Sigmoid colon (tissue), 7 donors: Measurements from ENCODE around the gene HOXC9. TPM values are rescaled to one million over a fixed set of nuclear protein-coding genes. Genes with fewer than 3 reads are reported as not detected.

Source experiments
- DNase-seq: peaks from one replicate; pipeline ENCODE4 v3.0.0-alpha.2; 2019
- H3K27ac ChIP-seq, 4 donors: fragments of 200-600 bp; sonication (generic); one replicate each; pipeline ENCODE4 v1.5.1; 2016 to 2019; ENCODE audit warnings: mild to moderate bottlenecking in 1 of 4
- H3K27me3 ChIP-seq, 3 donors: fragments of 200-600 bp; sonication (generic); one replicate each; pipeline ENCODE4 v1.5.1; 2019; ENCODE audit warnings: mild to moderate bottlenecking in 1 of 3
- H3K36me3 ChIP-seq, 4 donors: fragments of 200-600 bp; sonication (generic); one replicate each; pipeline ENCODE4 v1.5.1; 2016 to 2019
- H3K4me1 ChIP-seq, 4 donors: fragments of 200-600 bp; sonication (generic); one replicate each; pipeline ENCODE4 v1.5.1; 2017 to 2019
- H3K4me3 ChIP-seq, 4 donors: fragments of 200-600 bp; sonication (generic); one replicate each; pipeline ENCODE4 v1.5.1; 2017 to 2019; ENCODE audit warnings: mild to moderate bottlenecking in 2 of 4, moderate library complexity in 1 of 4
- H3K9me3 ChIP-seq, 4 donors: fragments of 200-600 bp in 3 of 4; sonication (generic) in 3 of 4; one replicate each; pipeline versions ENCODE4 v1.5.1 to v1.6.1; 2013 to 2019
- EP300 ChIP-seq, 4 donors: sonication (generic); formaldehyde crosslinking; IDR thresholded peaks; one replicate each; pipeline ENCODE4 v1.6.1; 2017; ENCODE audit warnings: antibody characterized with exemption in 4 of 4
- POLR2A ChIP-seq, 2 donors: fragments of 450-650 bp; IDR thresholded peaks; one replicate each; pipeline ENCODE4 v1.6.1; 2016; ENCODE audit warnings: antibody characterized with exemption in 2 of 2, mild to moderate bottlenecking in 2 of 2, moderate library complexity in 2 of 2
- POLR2AphosphoS5 ChIP-seq, 4 donors: sonication (generic); formaldehyde crosslinking; IDR thresholded peaks; one replicate each; pipeline ENCODE4 v1.6.1; 2017; ENCODE audit warnings: antibody characterized with exemption in 4 of 4
- WGBS, 2 donors: extraction: QIAGEN DNeasy Blood & Tissue Kit; methylation state at CpG; one replicate each; pipeline ENCODE4 v1.1.7; 2013; 5-methylcytosine and 5-hydroxymethylcytosine counted together
- intact Hi-C: fragments of 100-400 bp; cut with DNase I; formaldehyde crosslinking; loops from one replicate; pipeline ENCODE4 v1.15.1; 2023
- polyA plus RNA-seq, 3 donors: library from polyadenylated mRNA; stranded (reverse); fragments of 200-250 nt; gene quantifications; one replicate each; pipeline ENCODE4 v1.2.3, GENCODE V29; 2013
- total RNA-seq, 4 donors: library from RNA; depleted of rRNA; stranded (reverse); fragments of >200 nt; gene quantifications; one replicate each; pipeline ENCODE4 v1.1.0, GENCODE V29; 2016
- TF ChIP-seq, protein P1 (sequence below), 4 experiments: fragments of 450-650 bp in 3 of 4; fragments of 200-600 bp in 1 of 4; IDR thresholded peaks; one replicate each; pipeline ENCODE4 v1.5.1; 2016 to 2019; ENCODE audit warnings: antibody characterized with exemption in 4 of 4, mild to moderate bottlenecking in 3 of 4, moderate library complexity in 2 of 4
- donor health status: healthy with polysubstance abuse.
- donor health status: Bipolar disorder and iron deficiency.
- donor health status: healthy.

Gene HOXC9
- total and polyA plus RNA-seq, 7 donors: 0.04 TPM; not detected in 6

DNA sequence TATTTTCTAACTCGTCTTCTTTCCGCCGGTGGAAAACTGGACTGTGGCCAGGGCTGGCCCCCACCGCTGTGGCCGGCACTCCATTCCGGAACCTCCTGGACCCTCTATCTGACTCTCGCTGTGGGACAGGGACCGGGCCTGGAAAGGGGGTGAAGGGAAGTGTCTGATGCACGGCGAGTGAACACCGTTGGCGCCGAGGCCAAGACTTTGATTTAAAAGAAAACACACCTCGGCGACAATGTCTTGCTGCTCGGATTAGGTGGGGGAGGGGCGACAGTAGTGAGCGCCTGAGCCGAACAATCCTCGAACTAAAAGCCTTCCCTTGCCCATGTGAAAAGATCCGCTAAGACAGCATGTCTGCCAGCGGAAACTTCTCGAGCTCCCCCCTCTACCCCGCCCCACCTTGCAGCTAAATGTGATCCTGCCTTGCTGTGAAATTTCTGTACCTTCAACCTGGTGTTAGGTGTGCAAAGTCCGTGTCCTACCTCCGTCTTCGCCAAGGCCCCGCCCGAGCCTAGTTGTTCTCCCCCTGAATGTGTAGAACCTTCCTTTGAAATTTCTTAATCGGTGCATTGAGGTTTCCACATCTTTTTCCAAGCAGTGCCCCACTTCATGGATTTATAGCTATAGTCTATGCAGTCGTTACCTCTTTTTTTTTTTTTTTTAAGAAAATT, 24.3 kb upstream of the HOXC9 start:
- intact Hi-C loops: no loop called here
- no peak overlapping the region for H3K27ac ChIP-seq
- no peak for TF ChIP-seq POLR2AphosphoS5 (IDR thresholded peaks at IDR 0.05)
- TF ChIP-seq, protein P1, sequence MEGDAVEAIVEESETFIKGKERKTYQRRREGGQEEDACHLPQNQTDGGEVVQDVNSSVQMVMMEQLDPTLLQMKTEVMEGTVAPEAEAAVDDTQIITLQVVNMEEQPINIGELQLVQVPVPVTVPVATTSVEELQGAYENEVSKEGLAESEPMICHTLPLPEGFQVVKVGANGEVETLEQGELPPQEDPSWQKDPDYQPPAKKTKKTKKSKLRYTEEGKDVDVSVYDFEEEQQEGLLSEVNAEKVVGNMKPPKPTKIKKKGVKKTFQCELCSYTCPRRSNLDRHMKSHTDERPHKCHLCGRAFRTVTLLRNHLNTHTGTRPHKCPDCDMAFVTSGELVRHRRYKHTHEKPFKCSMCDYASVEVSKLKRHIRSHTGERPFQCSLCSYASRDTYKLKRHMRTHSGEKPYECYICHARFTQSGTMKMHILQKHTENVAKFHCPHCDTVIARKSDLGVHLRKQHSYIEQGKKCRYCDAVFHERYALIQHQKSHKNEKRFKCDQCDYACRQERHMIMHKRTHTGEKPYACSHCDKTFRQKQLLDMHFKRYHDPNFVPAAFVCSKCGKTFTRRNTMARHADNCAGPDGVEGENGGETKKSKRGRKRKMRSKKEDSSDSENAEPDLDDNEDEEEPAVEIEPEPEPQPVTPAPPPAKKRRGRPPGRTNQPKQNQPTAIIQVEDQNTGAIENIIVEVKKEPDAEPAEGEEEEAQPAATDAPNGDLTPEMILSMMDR (IDR thresholded peaks at IDR 0.05): no peak
- no peak for TF ChIP-seq EP300 (IDR thresholded peaks at IDR 0.05)
- TF ChIP-seq POLR2A (IDR thresholded peaks at IDR 0.05): no peak
- peaks cover 83 to 100% (median 100%) of the 10 kb centered on the region in 3 donors for H3K27me3 ChIP-seq
- H3K9me3 ChIP-seq: no peaks in the 10 kb centered on the region
- no peak for DNase-seq
- H3K4me1 ChIP-seq: peaks cover 0 to 30% (median 26%) of the 10 kb centered on the region in 4 donors
- H3K4me3 ChIP-seq: peak overlapping the region in 1 of 4 donors; percentile 26
- no peaks in the 10 kb centered on the region for H3K36me3 ChIP-seq
- WGBS, 2 donors: 10 to 22% methylated on average over 31 of the region's 31 CpGs

DNA sequence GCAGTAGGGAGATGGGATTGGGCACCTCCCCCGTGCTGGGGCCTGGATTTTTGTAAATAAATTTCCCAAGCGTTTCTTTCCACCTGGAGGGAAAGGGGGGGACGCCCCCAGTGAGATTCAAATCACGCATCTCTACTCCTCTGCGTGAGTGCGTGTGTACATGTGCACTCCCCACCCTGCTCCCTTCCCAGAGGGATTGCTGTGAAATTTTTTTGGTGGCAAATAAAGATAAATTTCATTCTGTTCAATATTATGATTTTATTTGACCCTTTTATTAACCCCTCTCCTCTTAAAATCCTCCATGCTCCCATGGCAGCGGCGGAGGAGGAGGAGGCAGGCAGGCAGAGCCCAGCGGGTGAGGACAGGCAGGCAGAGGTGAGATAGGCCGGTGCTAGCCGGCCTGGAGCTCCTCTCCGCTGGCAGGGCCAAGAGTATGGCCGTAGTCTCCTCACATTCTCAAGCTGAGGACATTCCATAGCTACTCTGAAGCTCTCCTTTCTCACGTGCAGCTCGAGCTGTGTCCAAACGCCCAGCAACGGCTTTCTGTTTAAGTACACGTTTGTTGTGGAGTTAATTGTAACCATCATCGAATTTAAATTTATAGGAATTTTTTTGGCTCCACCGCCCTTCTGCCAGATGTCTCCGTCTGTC, 23.7 kb upstream of the HOXC9 start:
- 20 to 43% methylated on average over 21 of the region's 21 CpGs for WGBS, 2 donors
- H3K4me1 ChIP-seq: peaks cover 0 to 30% (median 26%) of the 10 kb centered on the region in 4 donors
- DNase-seq: no peak
- H3K27me3 ChIP-seq: peaks cover 80 to 100% (median 99%) of the 10 kb centered on the region in 3 donors
- intact Hi-C loops: no loop called here
- TF ChIP-seq POLR2A (IDR thresholded peaks at IDR 0.05): no peak
- no peak for TF ChIP-seq POLR2AphosphoS5 (IDR thresholded peaks at IDR 0.05)
- TF ChIP-seq, protein P1 (IDR thresholded peaks at IDR 0.05): no peak
- no peak for TF ChIP-seq EP300 (IDR thresholded peaks at IDR 0.05)
- H3K36me3 ChIP-seq: no peaks in the 10 kb centered on the region
- no peak overlapping the region for H3K4me3 ChIP-seq
- H3K9me3 ChIP-seq: no peaks in the 10 kb centered on the region
- H3K27ac ChIP-seq: no peak overlapping the region

DNA sequence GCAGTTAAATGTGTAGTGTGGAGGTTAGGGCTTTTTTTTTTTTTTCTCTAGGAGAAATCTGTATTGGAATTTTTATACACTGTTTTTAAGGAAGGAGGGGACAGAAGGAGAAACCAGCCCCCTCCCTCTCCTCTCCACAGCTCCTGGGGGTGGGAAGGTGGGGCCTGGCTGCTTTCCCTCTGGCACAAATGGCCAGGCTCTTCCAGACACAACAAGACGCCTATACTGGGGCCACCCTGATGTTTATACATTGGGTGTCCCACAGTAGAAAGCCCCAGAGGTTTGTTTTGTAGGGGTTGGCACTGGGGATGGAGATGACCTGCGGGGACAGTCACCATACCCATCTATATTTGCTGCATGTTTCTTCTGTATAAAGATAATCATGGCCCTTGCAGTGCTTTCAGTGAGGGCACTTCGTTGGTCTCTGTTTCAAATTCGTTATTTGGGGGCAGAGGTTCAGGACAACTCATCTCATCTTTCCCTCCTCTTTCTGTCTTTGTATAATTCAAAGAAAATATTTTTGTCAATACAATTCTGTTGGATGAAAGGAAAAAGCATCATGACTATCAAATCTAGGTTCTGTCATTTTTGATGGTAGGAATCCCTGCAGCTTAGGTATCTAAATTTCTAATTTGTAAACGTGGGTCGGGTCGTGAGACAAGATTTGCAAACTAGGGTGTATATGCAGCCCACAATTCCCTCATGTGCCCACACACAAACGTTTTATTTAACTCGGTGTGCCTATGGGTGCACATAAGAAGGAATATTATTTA, 23.0 kb upstream of the HOXC9 start:
- Histone ChIP-seq H3K9me3 (no peaks in the 10 kb centered on the region), H3K27me3 (peaks cover 78 to 100% (median 99%) of the 10 kb centered on the region in 3 donors), H3K27ac (no peak overlapping the region), H3K4me3 (no peak overlapping the region), H3K4me1 (peaks cover 0 to 30% (median 26%) of the 10 kb centered on the region in 4 donors), H3K36me3 (no peaks in the 10 kb centered on the region)
- intact Hi-C loops: no loop called here
- TF ChIP-seq, protein P1 (IDR thresholded peaks at IDR 0.05): no peak
- TF ChIP-seq POLR2A (IDR thresholded peaks at IDR 0.05) (no peak), EP300 (IDR thresholded peaks at IDR 0.05) (no peak), POLR2AphosphoS5 (IDR thresholded peaks at IDR 0.05) (no peak)
- DNase-seq: no peak
- WGBS, 2 donors: 17 to 34% methylated on average over 9 of the region's 9 CpGs

DNA sequence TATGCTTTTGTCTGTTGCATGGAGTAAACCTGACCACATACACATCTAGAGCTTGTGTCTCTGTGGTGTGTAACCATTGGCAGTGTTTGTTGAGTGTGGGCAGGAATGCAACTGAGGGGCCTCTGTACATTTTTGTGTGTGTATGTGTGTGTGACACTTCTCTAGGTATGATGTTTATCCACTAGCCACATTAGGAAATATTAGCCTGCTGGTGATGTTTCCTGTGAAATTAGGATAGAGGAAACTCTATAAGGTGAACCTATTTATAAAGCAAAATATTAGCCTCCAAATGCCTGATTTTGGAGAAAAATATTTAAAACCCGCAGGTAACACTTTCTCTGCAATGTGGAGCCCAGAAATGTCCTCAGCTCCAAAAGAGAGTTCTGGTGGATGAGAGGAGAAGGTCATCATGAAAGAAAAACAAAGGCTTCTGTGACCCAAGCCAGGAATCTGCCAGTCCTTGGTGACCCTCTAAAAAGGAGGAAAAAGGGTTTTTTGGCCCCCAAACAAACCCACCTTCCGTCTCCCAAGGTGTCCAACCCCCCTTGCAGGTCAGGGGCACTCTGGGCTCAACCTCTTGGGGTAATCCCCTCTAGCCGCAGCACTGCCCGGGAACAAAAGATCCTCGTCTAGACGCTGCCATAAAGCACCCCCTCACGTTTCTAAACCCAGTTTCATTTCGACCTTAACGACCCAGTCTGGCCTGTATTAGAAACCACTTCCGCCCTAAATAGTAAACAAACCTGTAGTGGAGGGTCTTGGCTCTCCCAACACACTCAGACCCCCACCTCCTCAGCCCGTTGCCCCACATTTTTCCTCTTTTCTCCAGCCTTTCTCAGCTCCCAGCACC, 22.1 kb upstream of the HOXC9 start:
- no peak overlapping the region for H3K4me3 ChIP-seq
- H3K4me1 ChIP-seq: peaks cover 0 to 30% (median 26%) of the 10 kb centered on the region in 4 donors
- DNase-seq: no peak
- peaks cover 78 to 100% (median 99%) of the 10 kb centered on the region in 3 donors for H3K27me3 ChIP-seq
- H3K9me3 ChIP-seq: no peaks in the 10 kb centered on the region
- intact Hi-C loops: no loop called here
- TF ChIP-seq, protein P1 (IDR thresholded peaks at IDR 0.05): no peak
- no peak for TF ChIP-seq POLR2A (IDR thresholded peaks at IDR 0.05)
- TF ChIP-seq EP300 (IDR thresholded peaks at IDR 0.05): no peak
- no peak for TF ChIP-seq POLR2AphosphoS5 (IDR thresholded peaks at IDR 0.05)
- 3 to 5% methylated on average over 11 of the region's 11 CpGs for WGBS, 2 donors
- H3K27ac ChIP-seq: no peak overlapping the region
- H3K36me3 ChIP-seq: no peaks in the 10 kb centered on the region
